Measurements from ENCODE around the gene FCN1.

- TF ChIP-seq, protein P1, sequence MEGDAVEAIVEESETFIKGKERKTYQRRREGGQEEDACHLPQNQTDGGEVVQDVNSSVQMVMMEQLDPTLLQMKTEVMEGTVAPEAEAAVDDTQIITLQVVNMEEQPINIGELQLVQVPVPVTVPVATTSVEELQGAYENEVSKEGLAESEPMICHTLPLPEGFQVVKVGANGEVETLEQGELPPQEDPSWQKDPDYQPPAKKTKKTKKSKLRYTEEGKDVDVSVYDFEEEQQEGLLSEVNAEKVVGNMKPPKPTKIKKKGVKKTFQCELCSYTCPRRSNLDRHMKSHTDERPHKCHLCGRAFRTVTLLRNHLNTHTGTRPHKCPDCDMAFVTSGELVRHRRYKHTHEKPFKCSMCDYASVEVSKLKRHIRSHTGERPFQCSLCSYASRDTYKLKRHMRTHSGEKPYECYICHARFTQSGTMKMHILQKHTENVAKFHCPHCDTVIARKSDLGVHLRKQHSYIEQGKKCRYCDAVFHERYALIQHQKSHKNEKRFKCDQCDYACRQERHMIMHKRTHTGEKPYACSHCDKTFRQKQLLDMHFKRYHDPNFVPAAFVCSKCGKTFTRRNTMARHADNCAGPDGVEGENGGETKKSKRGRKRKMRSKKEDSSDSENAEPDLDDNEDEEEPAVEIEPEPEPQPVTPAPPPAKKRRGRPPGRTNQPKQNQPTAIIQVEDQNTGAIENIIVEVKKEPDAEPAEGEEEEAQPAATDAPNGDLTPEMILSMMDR (IDR thresholded peaks at IDR 0.05 in 4 of 5, conservative IDR thresholded peaks at IDR 0.05 in 1 of 5), result no peak
- TF ChIP-seq POLR2A (IDR thresholded peaks at IDR 0.05), result no peak
These were observed 42.2 kb upstream of the FCN1 start for GRCh38 chr9:134959971-134960310.
